GM20000 (cell line): ENCODE results near the gene CLIC6.

Experiments used
- DNase-seq: peaks from one replicate; pipeline ENCODE4 v3.0.0; 2012; ENCODE audit warnings: low spot score
- CTCF ChIP-seq: IDR thresholded peaks from 2 replicates; pipeline ENCODE4 v1.5.1; 2012; ENCODE audit warnings: mild to moderate bottlenecking, control low read depth; ENCODE audit errors: extremely low read depth, missing control alignments

Gene CLIC6

GRCh38 chr21:34701726-34702125 is 32.9 kb downstream of the CLIC6 start:
- TF ChIP-seq CTCF: no peak
- DNase-seq: no peak

GRCh38 chr21:34702341-34703170 is 33.8 kb downstream of the CLIC6 start:
- no peak for DNase-seq
- TF ChIP-seq CTCF: no peak

- no peak for DNase-seq
- TF ChIP-seq CTCF: no peak
Observed at GRCh38 chr21:34703571-34703970, 34.8 kb downstream of the CLIC6 start.

- TF ChIP-seq CTCF: no peak
- no peak for DNase-seq
Observed at GRCh38 chr21:34704119-34704518, 35.3 kb downstream of the CLIC6 start.

GRCh38 chr21:34705011-34705410 is 36.2 kb downstream of the CLIC6 start:
- TF ChIP-seq CTCF: no peak
- DNase-seq: no peak

- TF ChIP-seq CTCF: no peak
- DNase-seq: no peak
Observed at GRCh38 chr21:34706337-34706736, 37.5 kb downstream of the CLIC6 start.

- peak; percentile 79 for DNase-seq
- TF ChIP-seq CTCF: no peak
Observed at GRCh38 chr21:34707876-34708325, 39.1 kb downstream of the CLIC6 start.
